H1 (cell line): ENCODE data around the gene COQ2. TPM values are rescaled to one million over a fixed set of nuclear protein-coding genes. Genes with fewer than 3 reads are reported as not detected.
"Not testable (repeated sequence)": the region's sequence is repeated elsewhere in the genome, so short reads cannot be mapped to it uniquely, and the experiment has no call there.

Source experiments
- CTCF ChIA-PET: fragments of 300-600 bp; sonication (Branson Sonifier 250); formaldehyde crosslinking; loops from one replicate; lab custom pipeline; 2021; ENCODE audit not compliant: partially characterized antibody; lab: Charles Lee
- POLR2A ChIA-PET: fragments of 300-600 bp; sonication (Branson Sonifier 250); formaldehyde crosslinking; loops from one replicate; lab custom pipeline; 2021; ENCODE audit warnings: inconsistent platforms; ENCODE audit not compliant: partially characterized antibody; lab: Charles Lee
- DNase-seq, 2 experiments: peaks; one replicate each; pipeline versions ENCODE4 v3.0.0 to v3.0.0-alpha.2; 2010 to 2022; ENCODE audit warnings: low spot score in 2 of 2, low read depth in 1 of 2, mixed read lengths in 1 of 2
- FAIRE-seq: peaks from 2 replicates; lab custom pipeline; 2011; peaks lifted over from hg19 to GRCh38; lab: Jason Lieb, UNC
- H2AFZ ChIP-seq: 2 replicates; pipeline ENCODE4 v1.8.1; 2012; ENCODE audit warnings: low read length, inconsistent platforms
- H2AK5ac ChIP-seq: 2 replicates; pipeline ENCODE4 v1.6.1; 2013; ENCODE audit warnings: low read depth, low read length
- H2BK120ac ChIP-seq: replicated peaks from 2 replicates; pipeline ENCODE3; 2013; ENCODE audit warnings: low read depth, low read length, inconsistent platforms
- H2BK12ac ChIP-seq: 2 replicates; pipeline ENCODE4 v1.6.1; 2013; ENCODE audit warnings: low read depth, low read length
- H2BK15ac ChIP-seq: 2 replicates; pipeline ENCODE4 v1.6.1; 2013; ENCODE audit warnings: low read length
- H2BK20ac ChIP-seq: 2 replicates; pipeline ENCODE4 v1.6.1; 2013; ENCODE audit warnings: low read length
- H2BK5ac ChIP-seq: 2 replicates; pipeline ENCODE4 v1.6.1; 2013; ENCODE audit warnings: low read depth, low read length
- H3K14ac ChIP-seq: 2 replicates; pipeline ENCODE4 v1.6.1; 2013; ENCODE audit warnings: inconsistent platforms; ENCODE audit not compliant: insufficient read length
- H3K18ac ChIP-seq: 2 replicates; pipeline ENCODE4 v1.6.1; 2013; ENCODE audit warnings: low read length; ENCODE audit errors: extremely low read depth
- H3K23ac ChIP-seq: 2 replicates; pipeline ENCODE4 v1.6.1; 2013; ENCODE audit warnings: inconsistent platforms; ENCODE audit not compliant: insufficient read length
- H3K23me2 ChIP-seq: 2 replicates; pipeline ENCODE4 v1.6.1; 2013; ENCODE audit warnings: low read depth, low read length
- H3K27ac ChIP-seq: 2 replicates; pipeline ENCODE4 v1.6.1; 2011; ENCODE audit warnings: low read depth, low read length, inconsistent platforms
- H3K27me3 ChIP-seq, 4 experiments: replicated peaks in 1 of 4; 1 replicate in 1 of 4; 2 replicates in 3 of 4; pipeline versions ENCODE4 v1.6.1 to v1.8.1; 2011 to 2013; ENCODE audit warnings: low read length in 3 of 4, mild to moderate bottlenecking in 3 of 4, inconsistent platforms in 2 of 4, mixed read lengths in 2 of 4, moderate library complexity in 1 of 4; ENCODE audit not compliant: control insufficient read depth in 3 of 4, insufficient read depth in 3 of 4; ENCODE audit errors: extremely low read depth in 1 of 4
- H3K36me3 ChIP-seq, 4 experiments: 2 replicates each; pipeline versions ENCODE4 v1.6.1 to v1.8.1; 2011 to 2013; ENCODE audit warnings: mild to moderate bottlenecking in 4 of 4, low read length in 3 of 4, moderate library complexity in 2 of 4, control low read depth in 1 of 4, inconsistent platforms in 1 of 4; ENCODE audit not compliant: insufficient read depth in 4 of 4, control insufficient read depth in 2 of 4
- H3K4ac ChIP-seq: replicated peaks from 2 replicates; pipeline ENCODE3; 2013; ENCODE audit warnings: low read length, low read depth, mixed read lengths, inconsistent platforms; ENCODE audit not compliant: insufficient read length
- H3K4me1 ChIP-seq, 4 experiments: replicated peaks in 1 of 4; 1 replicate in 1 of 4; 2 replicates in 3 of 4; pipeline versions ENCODE4 v1.6.1 to v1.8.1; 2011 to 2013; ENCODE audit warnings: low read length in 3 of 4, inconsistent platforms in 2 of 4, mixed read lengths in 1 of 4; ENCODE audit not compliant: insufficient read depth in 4 of 4, control insufficient read depth in 3 of 4
- H3K4me2 ChIP-seq, 2 experiments: 2 replicates each; pipeline versions ENCODE4 v1.6.1 to v1.8.1; 2011 to 2013; ENCODE audit warnings: low read depth in 2 of 2, low read length in 2 of 2, control low read depth in 1 of 2, inconsistent platforms in 1 of 2, mild to moderate bottlenecking in 1 of 2; ENCODE audit not compliant: insufficient read depth in 1 of 2
- H3K4me3 ChIP-seq, 4 experiments: fragments of 200-600, 300-600 bp in 1 of 4; sonication (generic), shearing (Covaris generic), sonication (Bioruptor Twin) in 1 of 4; 2 replicates each; pipeline versions ENCODE4 v1.5.1 to v1.8.1; 2011 to 2016; ENCODE audit warnings: low read length in 4 of 4, low read depth in 3 of 4, control low read depth in 2 of 4, inconsistent platforms in 2 of 4, mild to moderate bottlenecking in 2 of 4, mixed read lengths in 1 of 4, moderate library complexity in 1 of 4; ENCODE audit not compliant: insufficient read depth in 2 of 4; ENCODE audit errors: extremely low read depth in 1 of 4
- H3K56ac ChIP-seq: replicated peaks from 2 replicates; pipeline ENCODE3; 2013; ENCODE audit warnings: low read depth, mild to moderate bottlenecking, mixed read lengths, low read length, inconsistent platforms; ENCODE audit not compliant: insufficient read length
- H3K79me1 ChIP-seq: 2 replicates; pipeline ENCODE4 v1.6.1; 2013; ENCODE audit warnings: low read depth, low read length, control low read depth
- H3K79me2 ChIP-seq, 2 experiments: 2 replicates each; pipeline versions ENCODE4 v1.6.1 to v1.8.1; 2012 to 2013; ENCODE audit warnings: low read length in 2 of 2, mild to moderate bottlenecking in 2 of 2, inconsistent platforms in 1 of 2; ENCODE audit not compliant: insufficient read depth in 2 of 2, control insufficient read depth in 1 of 2
- H3K9ac ChIP-seq, 4 experiments: replicated peaks in 1 of 4; 1 replicate in 1 of 4; 2 replicates in 3 of 4; pipeline versions ENCODE4 v1.6.1 to v1.8.1; 2011 to 2013; ENCODE audit warnings: low read depth in 3 of 4, low read length in 3 of 4, control low read depth in 2 of 4, mild to moderate bottlenecking in 2 of 4, moderate library complexity in 2 of 4, inconsistent platforms in 1 of 4; ENCODE audit errors: extremely low read depth in 1 of 4
- H3K9me3 ChIP-seq, 2 experiments: 2 replicates each; pipeline versions ENCODE4 v1.6.1 to v1.8.1; 2012 to 2013; ENCODE audit warnings: mild to moderate bottlenecking in 2 of 2, moderate library complexity in 2 of 2, control low read depth in 1 of 2, inconsistent platforms in 1 of 2, low read depth in 1 of 2, low read length in 1 of 2, mixed read lengths in 1 of 2; ENCODE audit not compliant: insufficient read depth in 2 of 2
- H4K20me1 ChIP-seq, 2 experiments: replicated peaks in 1 of 2; 2 replicates each; pipeline versions ENCODE3 to v1.8.1; 2011 to 2013; ENCODE audit warnings: inconsistent platforms in 2 of 2, low read length in 2 of 2, mild to moderate bottlenecking in 1 of 2; ENCODE audit not compliant: insufficient read depth in 2 of 2, control insufficient read depth in 1 of 2
- H4K5ac ChIP-seq: 2 replicates; pipeline ENCODE4 v1.6.1; 2013; ENCODE audit warnings: low read length, low read depth, mixed read lengths, inconsistent platforms; ENCODE audit not compliant: insufficient read length
- H4K8ac ChIP-seq: 2 replicates; pipeline ENCODE4 v1.8.0; 2013; ENCODE audit warnings: mild to moderate bottlenecking, moderate library complexity, low read length, inconsistent platforms; ENCODE audit not compliant: insufficient read depth; ENCODE audit errors: extremely low read depth
- H4K91ac ChIP-seq: replicated peaks from 2 replicates; pipeline ENCODE3; 2013; ENCODE audit warnings: low read length, mixed read lengths, inconsistent platforms; ENCODE audit not compliant: insufficient read length
- FOSL1 ChIP-seq: IDR thresholded peaks from 2 replicates; pipeline ENCODE4 v1.6.1; 2011; ENCODE audit warnings: mild to moderate bottlenecking, low read depth, low read length, moderate library complexity; ENCODE audit not compliant: insufficient read depth
- KDM4A ChIP-seq: IDR thresholded peaks from one replicate; pipeline ENCODE4 v1.7.1; 2012; ENCODE audit warnings: low read depth, mild to moderate bottlenecking, moderate library complexity, low read length, inconsistent platforms; ENCODE audit not compliant: severe bottlenecking
- SIX5 ChIP-seq: IDR thresholded peaks from 2 replicates; pipeline ENCODE4 v1.6.1; 2011; ENCODE audit warnings: mild to moderate bottlenecking, low read depth, low read length
- SP4 ChIP-seq: IDR thresholded peaks from 2 replicates; pipeline ENCODE4 v1.6.1; 2012; ENCODE audit warnings: low read length, inconsistent platforms
- WGBS, 2 experiments: shearing (Covaris generic) in 1 of 2; methylation state at CpG; one replicate each; pipeline versions ENCODE4 v1.1.6 to v1.1.7; 2013 to 2015; ENCODE audit warnings: low lambda C conversion rate in 2 of 2, mixed read lengths in 2 of 2, inconsistent platforms in 1 of 2, low coverage in 1 of 2, missing lambda C conversion rate in 1 of 2; ENCODE audit not compliant: insufficient replicate concordance in 2 of 2, insufficient coverage in 1 of 2, insufficient read length in 1 of 2; ENCODE audit errors: extremely low coverage in 1 of 2, missing lambda C conversion rate in 1 of 2; 5-methylcytosine and 5-hydroxymethylcytosine counted together
- polyA plus RNA-seq, 7 experiments: library from polyadenylated mRNA; depleted of rRNA in 3 of 7; stranded (reverse) in 5 of 7; unstranded in 2 of 7; fragments of >200 nt in 5 of 7; fragments of 200-250 nt in 2 of 7; gene quantifications; 1 replicate in 5 of 7; 2 replicates in 1 of 7; 4 replicates in 1 of 7; pipeline versions ENCODE4 v1.2.1 to v1.2.3, GENCODE V29; 2011 to 2013; ENCODE audit warnings: missing spikeins in 2 of 7, mixed read lengths in 2 of 7
- total RNA-seq: library from RNA; stranded (reverse); fragmentation: NEBNext Ultra II Directional; extraction: Animal tissue kit (Norgen Biotek cat#: 25700); gene quantifications from 2 replicates; pipeline ENCODE4 v1.2.1, GENCODE V29; 2021

The COQ2 gene
- total and polyA plus RNA-seq, 2 of the 8 experiments (the other 6 are each of a cell fraction or from before 2014, with no cell fraction given): 21.5 to 22.9 TPM

DNA sequence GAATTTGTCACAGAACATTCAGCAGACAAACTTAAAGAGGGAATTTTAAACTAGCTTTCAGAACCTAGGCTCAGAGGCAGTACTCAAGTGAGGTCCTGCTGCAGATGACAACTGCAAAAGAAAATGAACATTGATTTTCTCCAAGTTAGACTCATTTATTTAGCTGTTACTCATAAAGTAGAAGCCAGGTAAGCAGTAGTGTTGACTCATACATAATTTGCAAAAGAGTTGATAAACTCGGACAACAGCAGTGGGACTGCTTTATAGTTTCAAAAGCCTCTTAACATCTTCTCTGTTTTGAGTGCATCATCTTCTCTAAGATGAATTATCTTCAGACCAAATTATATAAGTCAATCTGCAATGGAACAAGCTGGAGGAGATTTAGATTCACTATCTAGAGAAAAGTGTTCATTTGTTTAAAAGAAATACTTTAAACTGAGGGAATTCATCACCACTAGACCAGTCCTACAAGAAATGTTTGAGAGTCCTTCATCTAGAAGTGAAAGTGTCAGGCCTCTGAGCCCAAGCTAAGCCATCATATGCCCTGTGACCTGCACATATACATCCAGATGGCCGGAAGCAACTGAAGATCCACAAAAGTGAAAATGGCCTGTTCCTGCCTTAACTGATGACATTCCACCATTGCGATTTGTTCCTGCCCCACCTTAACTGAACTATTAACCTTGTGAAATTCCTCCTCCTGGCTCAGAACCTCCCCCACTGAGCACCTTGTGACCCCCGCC is 49.5 kb downstream of the COQ2 start (continued):
- TF ChIP-seq KDM4A: no peak
- no peak for TF ChIP-seq SIX5
- TF ChIP-seq FOSL1: no peak
- TF ChIP-seq SP4: no peak

DNA sequence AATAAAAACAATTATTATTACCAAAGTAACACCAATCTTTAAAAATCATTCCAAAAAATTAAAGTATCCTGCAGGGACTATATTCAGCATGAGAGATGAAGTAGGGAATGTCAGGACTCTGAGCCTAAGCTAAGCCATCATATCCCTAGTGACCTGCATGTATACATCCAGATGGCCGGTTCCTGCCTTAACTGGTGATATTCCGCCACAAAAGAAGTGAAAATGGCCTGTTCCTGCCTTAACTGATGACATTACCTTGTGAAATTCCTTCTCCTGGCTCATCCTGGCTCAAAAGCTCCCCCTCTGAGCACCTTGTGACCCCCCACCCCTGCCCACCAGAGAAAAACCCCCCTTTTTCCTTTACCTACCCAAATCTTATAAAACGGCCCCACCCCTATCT is 50.2 kb downstream of the COQ2 start:
- not testable (repeated sequence) for H3K79me2 ChIP-seq, H2BK15ac ChIP-seq, H3K9me3 ChIP-seq, H3K23ac ChIP-seq, H3K4me3 ChIP-seq, H2AK5ac ChIP-seq, H4K8ac ChIP-seq, H2BK120ac ChIP-seq, H3K79me1 ChIP-seq, H4K91ac ChIP-seq, H4K20me1 ChIP-seq, H3K27me3 ChIP-seq, H2BK5ac ChIP-seq, H2BK12ac ChIP-seq, H2AFZ ChIP-seq, H3K23me2 ChIP-seq, H3K27ac ChIP-seq, H3K4ac ChIP-seq, H3K56ac ChIP-seq, H3K9ac ChIP-seq, H4K5ac ChIP-seq, H3K18ac ChIP-seq, H3K4me1 ChIP-seq, H3K4me2 ChIP-seq, H3K36me3 ChIP-seq, FAIRE-seq, H2BK20ac ChIP-seq, H3K14ac ChIP-seq, DNase-seq
- POLR2A ChIA-PET: interaction anchor here (0.9 to 1.2 kb wide), 2 partner anchors 17 to 22 kb away, joined by 3 read pairs; no protein-coding TSS in a partner anchor
- WGBS, 2 experiments: 90% methylated on average over 3 of the region's 3 CpGs; no CpG with 5 or more reads in 1 of the 2 experiments
- CTCF ChIA-PET: interaction anchor here (1.1 to 2.2 kb wide), 2 partner anchors 17 to 19 kb away, joined by 3 to 9 read pairs; no protein-coding TSS in a partner anchor
